Upper lobe of left lung (tissue), 6 donors: ENCODE data around the gene TAX1BP3. TPM values are rescaled to one million over a fixed set of nuclear protein-coding genes. Genes with fewer than 3 reads are reported as not detected.
A peak's percentile ranks its signal among the peaks of the same experiment; 100 is the strongest.

Source experiments
- ATAC-seq, 2 donors: fragments of 200-7000 bp; cut with Tn5 transposase; one replicate each; pipeline ENCODE4 v1.9.1; 2022; ENCODE audit warnings: mild to moderate bottlenecking in 2 of 2, moderate library complexity in 2 of 2; ENCODE audit not compliant: low FRiP score in 2 of 2
- DNase-seq, 2 donors: peaks; one replicate each; pipeline ENCODE4 v3.0.0-alpha.2; 2019 to 2020
- H3K27ac ChIP-seq, 4 donors: fragments of 200-600 bp; sonication (generic); one replicate each; pipeline ENCODE4 v1.5.1; 2016 to 2019
- H3K27me3 ChIP-seq, 4 donors: fragments of 200-600 bp; sonication (generic); one replicate each; pipeline ENCODE4 v1.5.1; 2017 to 2019
- H3K36me3 ChIP-seq, 4 donors: fragments of 200-600 bp; sonication (generic); one replicate each; pipeline ENCODE4 v1.5.1; 2016 to 2019
- H3K4me1 ChIP-seq, 4 donors: fragments of 200-600 bp; sonication (generic); one replicate each; pipeline ENCODE4 v1.5.1; 2018 to 2019
- H3K4me3 ChIP-seq, 4 donors: fragments of 200-600 bp; sonication (generic); one replicate each; pipeline ENCODE4 v1.5.1; 2017 to 2019; ENCODE audit warnings: mild to moderate bottlenecking in 2 of 4, moderate library complexity in 1 of 4
- H3K9me3 ChIP-seq, 4 donors: fragments of 200-600 bp; sonication (generic); one replicate each; pipeline ENCODE4 v1.5.1; 2018 to 2019
- EP300 ChIP-seq, 4 donors: sonication (generic); formaldehyde crosslinking; IDR thresholded peaks; one replicate each; pipeline ENCODE4 v1.5.1; 2017; ENCODE audit warnings: antibody characterized with exemption in 4 of 4, control low read depth in 2 of 4
- POLR2A ChIP-seq, 4 donors: fragments of 450-650 bp; IDR thresholded peaks; one replicate each; pipeline ENCODE4 v1.5.1; 2016 to 2017; ENCODE audit warnings: antibody characterized with exemption in 4 of 4, mild to moderate bottlenecking in 2 of 4
- POLR2AphosphoS5 ChIP-seq, 2 donors: sonication (generic); formaldehyde crosslinking; IDR thresholded peaks; one replicate each; pipeline ENCODE4 v1.5.1; 2017; ENCODE audit warnings: antibody characterized with exemption in 2 of 2
- WGBS, 2 donors: methylation state at CpG; one replicate each; pipeline ENCODE4 v1.1.5; 2017 to 2018; 5-methylcytosine and 5-hydroxymethylcytosine counted together
- total RNA-seq, 6 donors: library from RNA; depleted of rRNA in 4 of 6; stranded (reverse); fragments of >200 nt in 4 of 6; gene quantifications; one replicate each; pipeline versions ENCODE4 v1.1.0 to v1.2.1, GENCODE V29; 2016 to 2021
- TF ChIP-seq, protein P1 (sequence below), 6 experiments: fragments of 450-650 bp in 4 of 6; fragments of 200-600 bp in 2 of 6; sonication (generic) in 2 of 6; IDR thresholded peaks; one replicate each; pipeline ENCODE4 v1.5.1; 2016 to 2019; ENCODE audit warnings: antibody characterized with exemption in 6 of 6
- donor health status: DM: no; HTN: no; CAD: no; lungs with moderate emphysema.
- donor health status: DM: no; HTN: yes; CAD: no; lungs with severe emphysema.

Gene TAX1BP3
- total RNA-seq, 6 donors from 2014 or later = 49.2 to 200 (median 126) TPM

DNA sequence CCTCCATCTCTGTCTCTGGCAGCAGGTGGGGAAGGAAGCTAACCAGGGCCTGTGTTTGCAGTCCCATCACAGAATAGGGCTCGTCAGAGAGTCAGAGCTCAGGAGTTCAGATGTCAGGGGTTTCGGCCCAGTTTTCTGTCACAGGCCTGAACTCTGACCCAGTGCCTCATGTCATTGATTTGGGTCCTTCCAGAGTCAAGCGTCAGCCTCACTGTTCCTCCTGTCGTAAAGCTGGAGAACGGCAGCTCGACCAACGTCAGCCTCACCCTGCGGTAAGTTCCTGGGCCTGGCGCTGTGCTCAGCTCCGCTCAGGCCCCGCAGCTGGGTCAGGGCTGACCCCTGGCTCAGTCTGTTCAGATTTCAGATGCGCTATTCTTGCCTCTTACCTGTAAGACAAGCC is 21.1 kb downstream of the TAX1BP3 start:
- no peak overlapping the region for H3K27ac ChIP-seq
- 81 to 84% methylated on average over 3 to 12 of the region's 12 CpGs for whole genome bisulfite sequencing, 2 donors
- no peak for TF ChIP-seq POLR2AphosphoS5 (IDR thresholded peaks at IDR 0.05)
- TF ChIP-seq, protein P1, sequence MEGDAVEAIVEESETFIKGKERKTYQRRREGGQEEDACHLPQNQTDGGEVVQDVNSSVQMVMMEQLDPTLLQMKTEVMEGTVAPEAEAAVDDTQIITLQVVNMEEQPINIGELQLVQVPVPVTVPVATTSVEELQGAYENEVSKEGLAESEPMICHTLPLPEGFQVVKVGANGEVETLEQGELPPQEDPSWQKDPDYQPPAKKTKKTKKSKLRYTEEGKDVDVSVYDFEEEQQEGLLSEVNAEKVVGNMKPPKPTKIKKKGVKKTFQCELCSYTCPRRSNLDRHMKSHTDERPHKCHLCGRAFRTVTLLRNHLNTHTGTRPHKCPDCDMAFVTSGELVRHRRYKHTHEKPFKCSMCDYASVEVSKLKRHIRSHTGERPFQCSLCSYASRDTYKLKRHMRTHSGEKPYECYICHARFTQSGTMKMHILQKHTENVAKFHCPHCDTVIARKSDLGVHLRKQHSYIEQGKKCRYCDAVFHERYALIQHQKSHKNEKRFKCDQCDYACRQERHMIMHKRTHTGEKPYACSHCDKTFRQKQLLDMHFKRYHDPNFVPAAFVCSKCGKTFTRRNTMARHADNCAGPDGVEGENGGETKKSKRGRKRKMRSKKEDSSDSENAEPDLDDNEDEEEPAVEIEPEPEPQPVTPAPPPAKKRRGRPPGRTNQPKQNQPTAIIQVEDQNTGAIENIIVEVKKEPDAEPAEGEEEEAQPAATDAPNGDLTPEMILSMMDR (IDR thresholded peaks at IDR 0.05) = no peak
- no peak for TF ChIP-seq POLR2A (IDR thresholded peaks at IDR 0.05)
- no peak for TF ChIP-seq EP300 (IDR thresholded peaks at IDR 0.05)
- H3K36me3 ChIP-seq = peaks cover 0 to 50% (median 28%) of the 10 kb centered on the region in 4 donors
- H3K4me3 ChIP-seq = no peak overlapping the region
- H3K4me1 ChIP-seq = no peaks in the 10 kb centered on the region
- ATAC-seq (no peak), DNase-seq (no peak)
- H3K9me3 ChIP-seq = no peaks in the 10 kb centered on the region
- no peaks in the 10 kb centered on the region for H3K27me3 ChIP-seq

DNA sequence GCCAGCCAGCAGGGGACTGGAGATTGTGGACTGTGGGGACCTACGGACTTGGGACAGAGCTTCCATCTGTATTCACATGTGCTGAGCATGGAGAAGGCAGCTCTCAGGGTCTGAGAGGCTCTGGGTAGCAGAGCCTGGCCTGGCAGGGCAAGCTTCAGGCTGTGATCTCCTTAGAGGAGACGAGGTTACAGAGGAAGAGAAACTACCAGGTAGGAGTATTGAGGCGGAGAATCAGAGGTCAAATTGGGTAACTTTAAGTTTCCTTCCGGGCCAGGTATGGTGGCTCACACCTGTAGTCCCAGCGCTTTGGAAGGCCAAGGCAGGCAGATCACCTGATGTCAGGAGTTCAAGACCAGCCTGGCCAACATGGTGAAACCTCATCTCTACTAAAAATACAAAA is 23.1 kb downstream of the TAX1BP3 start:
- WGBS, 2 donors = 58 to 97% methylated on average over 5 of the region's 5 CpGs
- TF ChIP-seq POLR2AphosphoS5 (IDR thresholded peaks at IDR 0.05) = no peak
- no peak for TF ChIP-seq EP300 (IDR thresholded peaks at IDR 0.05)
- TF ChIP-seq, protein P1 (IDR thresholded peaks at IDR 0.05) = no peak
- no peak for TF ChIP-seq POLR2A (IDR thresholded peaks at IDR 0.05)
- Histone ChIP-seq H3K4me1 (peaks cover 0 to 18% (median 10%) of the 10 kb centered on the region in 4 donors), H3K36me3 (peaks cover 0 to 52% (median 28%) of the 10 kb centered on the region in 4 donors), H3K27me3 (no peaks in the 10 kb centered on the region), H3K4me3 (no peak overlapping the region), H3K27ac (no peak overlapping the region), H3K9me3 (no peaks in the 10 kb centered on the region)
- ATAC-seq (no peak), DNase-seq (no peak)

DNA sequence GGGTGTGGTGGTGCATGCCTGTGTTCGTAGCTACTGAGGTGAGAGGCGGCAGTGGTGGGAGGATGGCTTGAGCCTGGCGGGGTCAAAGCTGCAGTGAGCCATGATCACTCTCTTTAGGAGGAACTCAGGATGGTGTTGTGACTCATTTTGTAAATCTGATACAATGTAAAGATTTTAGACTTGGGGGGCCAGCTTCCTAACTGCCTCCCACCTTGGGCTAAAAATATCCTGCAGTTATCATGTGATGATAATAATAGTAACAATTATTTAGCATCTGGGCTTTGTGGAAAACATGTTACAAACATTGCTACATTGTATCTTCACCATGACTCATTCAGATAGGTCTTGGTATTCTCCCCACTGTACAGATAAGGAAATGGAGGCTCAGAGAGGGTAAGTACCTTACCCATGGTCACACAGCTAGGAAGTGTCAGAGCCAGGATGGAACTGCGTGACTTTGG is 24.5 kb downstream of the TAX1BP3 start:
- no peak overlapping the region for H3K27ac ChIP-seq
- peaks cover 0 to 38% (median 22%) of the 10 kb centered on the region in 4 donors for H3K36me3 ChIP-seq

DNA sequence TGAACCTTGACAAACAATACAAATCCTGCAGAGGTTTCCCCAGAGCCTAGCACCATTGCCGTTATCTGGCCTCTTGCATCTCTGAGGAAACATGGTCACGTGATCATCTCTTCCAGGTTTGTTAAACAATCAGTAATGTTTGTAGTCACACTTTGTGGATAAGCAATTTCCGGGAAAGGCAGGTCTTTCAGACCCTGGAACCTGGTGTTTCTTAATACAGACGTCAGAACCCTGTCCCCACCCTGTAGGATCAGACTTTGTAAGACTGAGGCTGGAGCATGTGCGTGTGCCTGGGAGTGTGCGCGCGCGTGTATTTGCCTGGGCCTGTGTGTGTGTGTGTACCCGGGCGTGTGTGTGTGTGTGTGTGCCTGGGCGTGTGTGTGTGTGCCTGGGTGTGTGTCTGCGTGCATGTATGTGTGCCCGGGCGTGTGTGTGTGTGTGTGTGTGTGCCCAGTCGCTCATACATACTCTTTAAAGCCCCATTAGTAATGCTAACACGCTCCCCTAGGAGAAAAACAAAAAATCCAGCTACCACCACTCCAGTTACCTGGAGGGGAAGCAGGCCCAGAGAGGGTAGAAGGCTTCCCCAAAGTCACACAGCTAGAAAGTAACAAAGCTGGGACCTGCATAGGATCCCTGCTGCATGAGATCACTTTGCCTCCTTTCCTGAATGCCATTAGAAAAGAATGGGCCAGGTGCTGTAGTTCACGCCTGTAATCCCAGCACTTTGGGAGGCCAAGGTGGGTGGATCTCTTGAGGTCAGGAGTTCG is 26.5 kb downstream of the TAX1BP3 start:
- Histone ChIP-seq H3K36me3 (peaks cover 0 to 19% (median 10%) of the 10 kb centered on the region in 4 donors), H3K27me3 (no peaks in the 10 kb centered on the region), H3K4me3 (no peak overlapping the region), H3K9me3 (no peaks in the 10 kb centered on the region), H3K4me1 (peaks cover 10 to 46% (median 21%) of the 10 kb centered on the region in 4 donors), H3K27ac (peak overlapping the region in 2 of 4 donors; percentile 9 to 57)
- TF ChIP-seq POLR2A (IDR thresholded peaks at IDR 0.05) (no peak), POLR2AphosphoS5 (IDR thresholded peaks at IDR 0.05) (no peak), EP300 (IDR thresholded peaks at IDR 0.05) (peak in 1 of 4 donors; percentile 63)
- TF ChIP-seq, protein P1 (IDR thresholded peaks at IDR 0.05) = no peak
- DNase-seq (peak in 1 of 2 donors; percentile 39), ATAC-seq (no peak)
- 72 to 73% methylated on average over 17 to 19 of the region's 19 CpGs for WGBS, 2 donors

More for the DNA sequence above, 24.5 kb downstream of the TAX1BP3 start:
- TF ChIP-seq POLR2A (IDR thresholded peaks at IDR 0.05) (no peak), EP300 (IDR thresholded peaks at IDR 0.05) (no peak), POLR2AphosphoS5 (IDR thresholded peaks at IDR 0.05) (no peak)
- TF ChIP-seq, protein P1 (IDR thresholded peaks at IDR 0.05) = no peak
- no peak for DNase-seq
- 93 to 98% methylated on average over 3 to 4 of the region's 4 CpGs for WGBS, 2 donors
- H3K27me3 ChIP-seq = no peaks in the 10 kb centered on the region
- no peak overlapping the region for H3K4me3 ChIP-seq
- no peaks in the 10 kb centered on the region for H3K9me3 ChIP-seq
- H3K4me1 ChIP-seq = peaks cover 0 to 28% (median 13%) of the 10 kb centered on the region in 4 donors
- ATAC-seq = no peak
